Measurements from ENCODE around the gene TUBA8. TPM values are rescaled to one million over a fixed set of nuclear protein-coding genes. Genes with fewer than 3 reads are reported as not detected.
A peak's percentile ranks its signal among the peaks of the same experiment; 100 is the strongest.
"Not testable (repeated sequence)": the region's sequence is repeated elsewhere in the genome, so short reads cannot be mapped to it uniquely, and the experiment has no call there.

TUBA8 gene
- total RNA-seq = 247 TPM
- long read RNA-seq, transcript TUBA8-203 (4 exons, 1,700 nt) = minor isoform, 12 of 760 reads
- long read RNA-seq, transcript TUBA8-202 (5 exons, 2,018 nt) = major isoform, 670 of 760 reads
- long read RNA-seq, partial matches to known transcripts = 27 of 760 reads
- long read RNA-seq, other reads (novel, unspliced or antisense) = 49 of 760 reads

GRCh38 chr22:18110194-18110953, at the start of gene TUBA8:
Gene TUBA8, plus strand, starts transcription at chr22:18110809. Its CDS starts 57 bp downstream, at chr22:18110866.
- DNase-seq = peak; percentile 78
- intact Hi-C loops (cut with DNase I) = no loop called here
- ATAC-seq (ENCODE audit: poor library complexity) = peak; percentile 69

DNA sequence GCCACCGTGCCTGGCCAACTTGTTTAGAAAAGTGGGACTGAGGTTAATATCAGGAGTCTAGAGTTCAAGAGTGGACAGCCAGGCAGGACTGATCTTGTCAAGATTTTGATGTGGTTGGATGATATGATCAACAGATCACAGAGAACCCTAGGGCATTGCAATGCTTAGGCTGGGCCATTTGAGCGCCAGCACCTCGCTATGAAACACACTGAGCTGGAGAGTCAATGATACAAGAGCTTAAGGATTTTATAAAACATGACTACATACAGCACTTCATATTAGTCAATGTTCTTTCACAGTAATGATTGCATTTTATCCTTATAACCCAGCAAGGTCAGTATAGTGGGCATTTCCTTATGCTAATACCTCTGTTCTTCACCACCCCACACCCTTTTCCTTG, 48.2 kb upstream of the TUBA8 start:
- ATAC-seq (ENCODE audit: poor library complexity) (no peak), DNase-seq (no peak)
- intact Hi-C loops (cut with DNase I) = no loop called here

- no peak for ATAC-seq (ENCODE audit: poor library complexity)
- intact Hi-C loops (cut with DNase I) = no loop called here
- no peak for DNase-seq
These were observed 47.3 kb upstream of the TUBA8 start for GRCh38 chr22:18063306-18063705.

GRCh38 chr22:18063715-18064114, 46.9 kb upstream of the TUBA8 start:
- intact Hi-C loops (cut with DNase I); ATAC-seq (ENCODE audit: poor library complexity); DNase-seq: not testable (repeated sequence)

DNA sequence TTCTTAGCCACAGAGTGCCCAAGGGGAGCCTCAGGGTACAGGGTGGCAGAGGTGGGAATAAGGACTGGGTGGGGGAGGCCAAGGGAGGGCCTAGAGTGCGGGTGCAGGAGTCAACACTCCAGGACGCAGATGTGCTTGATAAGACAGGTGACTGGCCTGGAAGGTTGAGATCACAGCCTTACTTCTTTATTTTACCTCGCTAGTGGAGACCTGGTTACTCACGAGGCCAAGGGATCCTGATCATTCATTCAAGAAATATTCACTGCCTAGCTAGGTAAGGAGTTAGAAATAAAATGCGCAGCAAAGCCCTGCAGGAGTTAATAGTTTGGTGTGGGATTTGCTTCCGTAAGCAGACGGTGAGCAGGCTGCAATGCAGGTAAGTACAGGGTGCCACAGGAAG, 46.0 kb upstream of the TUBA8 start:
- DNase-seq = no peak
- intact Hi-C loops (cut with DNase I) = no loop called here
- no peak for ATAC-seq (ENCODE audit: poor library complexity)

- intact Hi-C loops (cut with DNase I) = no loop called here
- no peak for DNase-seq
- ATAC-seq (ENCODE audit: poor library complexity) = no peak
These were observed 45.4 kb upstream of the TUBA8 start for GRCh38 chr22:18065256-18065655.

- intact Hi-C loops (cut with DNase I) = no loop called here
- DNase-seq (no peak), ATAC-seq (ENCODE audit: poor library complexity) (no peak)
These were observed 44.3 kb upstream of the TUBA8 start for GRCh38 chr22:18066181-18066859.

DNA sequence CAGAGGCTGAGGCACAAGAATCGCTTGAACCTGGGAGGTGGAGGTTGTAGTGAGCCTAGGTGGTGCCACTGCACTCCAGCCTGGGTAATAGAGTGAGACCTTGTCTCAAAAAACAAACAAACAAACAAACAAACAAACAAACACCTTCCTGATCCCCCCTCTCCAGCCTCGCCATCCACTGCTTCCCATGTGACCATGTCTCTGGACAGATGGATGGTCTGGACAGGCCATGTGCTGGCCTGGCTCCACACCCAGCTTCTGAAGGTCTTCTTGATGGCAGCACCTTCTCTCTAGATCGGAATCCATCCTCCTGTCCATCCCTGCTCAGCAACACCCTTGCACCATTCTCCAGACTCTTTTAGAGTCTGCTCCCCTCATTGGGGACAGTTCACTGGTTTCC, 43.5 kb upstream of the TUBA8 start:
- ATAC-seq (ENCODE audit: poor library complexity) (no peak), DNase-seq (no peak)
- intact Hi-C loops (cut with DNase I) = no loop called here

GRCh38 chr22:18067548-18068341, 42.9 kb upstream of the TUBA8 start:
- DNase-seq (no peak), ATAC-seq (ENCODE audit: poor library complexity) (peak; percentile 47)
- intact Hi-C loops (cut with DNase I) = no loop called here

DNA sequence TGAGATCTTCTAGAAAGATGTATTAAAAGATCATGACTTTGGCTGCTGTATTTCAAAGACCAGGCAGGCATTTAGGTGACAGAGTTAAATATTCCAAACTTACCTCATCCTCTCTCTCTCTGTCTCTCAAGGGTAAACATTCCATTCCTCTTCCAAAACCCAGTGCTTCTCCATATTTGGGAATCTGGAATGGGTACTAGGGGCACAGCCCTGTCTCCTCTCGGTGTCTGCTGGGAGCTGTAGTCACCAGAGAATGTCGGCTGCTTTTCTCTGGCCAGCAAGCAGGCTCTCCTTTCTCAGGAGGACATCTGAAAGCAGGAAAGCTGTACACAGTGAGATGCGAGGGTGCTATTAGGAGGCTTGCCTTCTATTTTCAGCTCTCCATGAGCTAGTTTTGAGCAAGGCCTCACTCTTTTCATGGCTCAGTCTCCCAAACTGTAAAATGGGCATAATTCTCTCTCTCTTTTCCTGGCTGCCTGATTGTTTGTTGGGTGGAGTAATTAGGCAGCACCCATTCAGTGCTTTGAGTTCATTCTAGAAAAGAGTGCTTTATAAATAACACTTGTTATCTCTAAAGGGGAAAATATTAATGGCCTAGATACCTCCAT, 42.1 kb upstream of the TUBA8 start:
- ATAC-seq (ENCODE audit: poor library complexity) = peak; percentile 89
- no peak for DNase-seq
- intact Hi-C loops (cut with DNase I) = no loop called here

GRCh38 chr22:18069041-18069440, 41.6 kb upstream of the TUBA8 start:
- DNase-seq (no peak), ATAC-seq (ENCODE audit: poor library complexity) (no peak)
- intact Hi-C loops (cut with DNase I) = no loop called here

DNA sequence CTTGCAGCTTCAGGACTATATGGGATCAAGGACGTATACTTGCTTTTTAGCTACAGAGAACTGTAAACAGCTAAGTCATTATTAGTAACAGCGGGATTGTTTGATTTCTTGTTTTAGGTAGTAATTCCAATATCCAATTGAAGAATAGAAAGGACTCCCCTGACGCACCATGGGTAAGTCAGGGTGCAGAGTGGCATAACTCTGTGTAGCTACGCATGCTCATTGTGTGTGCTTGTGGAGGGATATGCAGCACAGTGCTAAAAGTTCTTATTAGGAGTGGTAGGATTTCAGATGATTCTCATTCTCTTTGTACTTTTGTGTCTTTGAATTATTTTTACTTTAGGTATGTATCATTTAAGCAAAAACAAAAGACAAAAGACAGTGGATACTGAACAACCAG, 40.6 kb upstream of the TUBA8 start:
- DNase-seq (no peak), ATAC-seq (ENCODE audit: poor library complexity) (no peak)
- intact Hi-C loops (cut with DNase I) = loop anchor here (10.0 kb wide), 2 partner anchors 85 to 175 kb away; no protein-coding TSS in a partner anchor

GRCh38 chr22:18070556-18071306, 39.9 kb upstream of the TUBA8 start:
- intact Hi-C loops (cut with DNase I) = loop anchor here (10.0 kb wide), 2 partner anchors 86 to 176 kb away; no protein-coding TSS in a partner anchor
- no peak for DNase-seq
- no peak for ATAC-seq (ENCODE audit: poor library complexity)

- intact Hi-C loops (cut with DNase I) = loop anchor here (10.0 kb wide), 2 partner anchors 87 to 177 kb away; no protein-coding TSS in a partner anchor
- not testable (repeated sequence) for ATAC-seq (ENCODE audit: poor library complexity); DNase-seq
These were observed 39.2 kb upstream of the TUBA8 start for GRCh38 chr22:18071307-18071967.

DNA sequence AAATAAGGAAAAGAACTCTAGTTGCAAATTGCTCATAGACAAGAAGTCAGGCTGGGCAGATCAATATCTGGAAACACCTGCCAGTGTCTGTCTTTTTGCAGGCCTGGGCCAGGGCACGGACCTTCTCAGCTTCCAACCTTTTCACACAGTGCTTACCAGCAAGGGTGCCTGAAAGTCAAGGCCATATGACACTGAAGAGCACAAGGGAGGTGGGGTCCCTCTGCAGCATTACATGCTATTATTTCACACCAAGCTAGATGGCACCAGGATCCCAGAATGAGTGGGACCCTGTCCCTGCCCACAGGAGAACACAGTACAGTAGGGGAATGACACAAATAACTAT, 38.7 kb upstream of the TUBA8 start:
- no peak for ATAC-seq (ENCODE audit: poor library complexity)
- intact Hi-C loops (cut with DNase I) = loop anchor here (10.0 kb wide), 2 partner anchors 87 to 177 kb away; no protein-coding TSS in a partner anchor

DNA sequence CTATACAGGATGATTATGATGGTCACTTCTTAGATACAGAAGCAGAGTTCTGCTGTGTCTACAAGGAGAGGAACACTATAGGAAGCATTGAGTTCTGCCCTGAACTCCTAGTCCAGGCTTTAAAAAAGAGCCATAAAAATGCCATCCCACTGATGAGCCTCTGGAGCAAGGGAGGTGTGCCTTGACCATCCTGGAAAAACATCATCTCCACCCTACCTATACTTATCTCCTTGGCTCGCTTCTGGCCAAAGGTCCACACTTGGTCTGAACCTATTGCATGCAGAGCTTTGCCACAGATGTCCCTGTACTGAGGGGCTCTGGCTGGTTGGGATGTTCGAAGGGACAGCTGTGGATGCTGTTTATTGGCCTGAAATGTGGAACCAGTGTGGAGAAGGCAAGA, 37.1 kb upstream of the TUBA8 start:
- ATAC-seq (ENCODE audit: poor library complexity) (no peak), DNase-seq (no peak)
- intact Hi-C loops (cut with DNase I) = loop anchor here (10.0 kb wide), 2 partner anchors 89 to 179 kb away; no protein-coding TSS in a partner anchor

More for the DNA sequence above, 38.7 kb upstream of the TUBA8 start:
- DNase-seq = no peak

DNA sequence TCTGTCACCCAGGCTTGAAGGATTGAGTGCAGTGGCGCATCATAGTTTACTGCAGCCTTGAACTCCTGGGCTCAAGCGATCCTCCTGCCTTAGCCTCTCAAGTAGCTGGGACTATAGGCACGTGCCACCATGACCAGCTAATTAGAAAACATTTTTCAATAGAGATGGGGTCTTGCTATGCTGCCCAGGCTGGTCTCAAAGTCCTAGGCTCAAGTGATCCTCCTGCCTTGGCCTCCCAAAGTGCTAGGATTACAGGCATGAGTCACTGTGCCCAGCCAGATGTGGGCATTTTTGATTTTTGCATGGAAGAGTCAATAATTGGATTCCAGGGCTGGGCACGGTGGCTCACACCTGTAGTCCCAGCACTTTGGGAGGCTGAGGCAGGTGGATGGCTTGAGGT, 36.7 kb upstream of the TUBA8 start:
- not testable (repeated sequence) for DNase-seq; ATAC-seq (ENCODE audit: poor library complexity)
- intact Hi-C loops (cut with DNase I) = loop anchor here (10.0 kb wide), 2 partner anchors 89 to 179 kb away; no protein-coding TSS in a partner anchor
